Kasumi-1 (cell line): ENCODE measurements around the gene KIDINS220.

Source experiments
- DNase-seq, 2 experiments: peaks; one replicate each; lab custom pipeline; 2025; lab: John Stamatoyannopoulos, UW

The KIDINS220 gene

DNA sequence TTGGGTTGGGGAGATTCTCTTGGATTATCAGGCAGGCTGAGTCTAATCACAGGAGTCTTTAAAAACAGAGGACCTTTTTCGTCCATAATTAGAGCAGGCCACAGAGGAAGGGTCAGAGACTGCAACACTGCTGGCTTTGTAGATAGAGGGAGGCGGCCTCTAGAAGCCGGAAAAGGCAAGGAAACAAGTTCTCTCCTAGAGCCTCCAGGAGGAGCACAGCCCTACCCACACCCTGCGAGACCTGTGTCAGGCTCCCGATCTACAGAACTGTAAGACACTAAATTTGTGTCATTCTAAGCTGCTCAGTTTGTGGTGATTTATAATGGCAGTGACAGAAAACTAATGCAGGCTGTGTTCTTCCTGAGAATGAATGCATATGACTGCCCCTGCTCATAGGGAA lies 140.2 kb downstream of the KIDINS220 start:
- no peak for DNase-seq

DNA sequence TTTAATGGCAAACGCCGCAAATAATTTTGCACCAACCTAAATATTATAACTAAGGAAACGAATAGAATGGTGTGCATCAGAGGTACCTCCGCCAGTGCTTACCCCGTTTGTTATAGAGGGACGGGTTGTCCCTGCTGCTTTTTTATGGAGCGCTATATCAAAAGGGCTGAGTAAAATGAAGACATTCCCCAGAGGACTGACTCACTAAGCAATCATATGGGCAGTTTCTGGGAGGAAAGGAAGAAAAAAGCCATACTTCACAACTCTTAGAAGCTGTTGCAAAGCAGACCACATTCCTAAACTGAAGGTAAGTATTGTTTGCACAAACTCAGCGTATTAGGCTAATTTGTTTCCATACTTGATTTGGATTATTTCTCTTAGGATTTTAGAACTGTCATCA lies 142.7 kb downstream of the KIDINS220 start:
- DNase-seq = no peak

DNA sequence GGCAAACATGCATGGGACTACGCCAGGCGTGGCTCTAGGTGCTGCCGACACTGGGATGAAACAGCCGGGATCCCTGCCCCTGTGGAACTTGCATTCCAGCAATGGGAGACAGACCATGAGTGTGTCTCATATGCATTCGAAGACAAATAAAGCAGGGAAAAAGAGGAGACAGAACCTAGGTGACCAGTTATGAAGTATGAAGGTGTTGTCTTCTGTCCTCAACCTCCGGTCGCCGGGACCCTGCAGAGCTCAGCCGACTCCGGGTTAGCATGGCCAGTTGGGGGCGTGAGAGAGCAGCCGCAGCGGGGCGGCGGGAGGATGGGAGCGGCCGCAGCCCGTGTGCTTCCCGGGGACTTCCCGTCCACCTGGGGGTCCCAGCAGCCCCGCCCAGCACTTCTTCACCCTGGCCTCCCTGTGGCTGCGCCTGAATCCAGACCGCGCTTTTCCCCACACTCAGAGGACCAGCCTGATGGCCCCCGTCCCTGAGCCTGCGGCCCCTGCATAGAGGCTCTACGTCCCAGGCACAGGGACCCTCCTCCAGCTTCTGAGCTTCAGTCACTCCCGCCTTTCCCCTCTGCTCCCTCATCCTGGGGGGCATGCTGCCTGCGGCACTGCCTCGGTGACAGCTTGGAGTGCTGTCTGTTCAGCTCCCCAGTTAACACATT lies 144.1 kb downstream of the KIDINS220 start:
- peak; percentile 40 to 55 for DNase-seq

DNA sequence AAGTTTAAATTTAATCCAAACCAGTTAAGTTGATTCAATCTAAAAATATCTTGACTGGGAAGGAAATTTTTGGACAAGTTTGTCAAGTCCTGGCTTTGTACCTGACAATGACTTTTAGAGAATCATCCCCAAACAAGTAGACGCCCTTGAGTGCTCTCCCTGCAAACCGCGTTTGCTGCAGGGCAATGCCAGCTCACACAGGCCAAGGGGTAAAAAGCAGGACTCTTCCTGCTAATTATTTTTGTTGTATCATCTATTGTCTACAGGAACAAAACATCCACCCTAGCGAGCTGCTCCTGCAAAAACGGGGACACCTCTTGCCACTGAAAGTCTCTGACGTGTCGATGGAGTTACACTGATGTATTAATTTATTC lies 144.6 kb downstream of the KIDINS220 start:
- DNase-seq = no peak

DNA sequence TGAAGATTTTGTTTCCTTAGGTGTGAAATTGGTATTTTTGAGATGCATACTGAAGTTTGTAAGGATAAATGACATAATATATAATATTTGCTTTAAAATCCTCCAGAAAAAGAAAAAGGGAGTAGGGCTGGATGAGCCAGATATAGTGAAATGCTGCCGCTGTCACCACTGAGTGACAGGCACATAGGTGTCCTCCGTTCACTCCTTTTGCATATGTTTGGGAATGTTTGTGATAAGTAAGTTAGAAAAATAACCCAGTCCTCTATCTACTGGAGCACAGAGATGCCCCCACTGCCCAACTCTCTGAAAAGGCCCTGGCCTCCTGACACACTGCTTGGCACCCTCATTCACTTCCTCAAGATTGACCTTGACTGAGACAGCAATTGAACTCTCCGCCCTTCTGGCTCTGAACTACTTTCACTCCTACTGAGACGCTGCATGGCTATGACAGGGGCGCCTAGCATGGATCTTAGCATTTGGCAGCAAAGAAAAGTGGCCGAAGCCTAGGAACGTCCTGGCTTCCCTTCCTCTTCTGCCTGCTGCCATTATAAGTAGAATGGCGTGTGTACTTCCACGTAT lies 145.5 kb downstream of the KIDINS220 start:
- DNase-seq = no peak

DNA sequence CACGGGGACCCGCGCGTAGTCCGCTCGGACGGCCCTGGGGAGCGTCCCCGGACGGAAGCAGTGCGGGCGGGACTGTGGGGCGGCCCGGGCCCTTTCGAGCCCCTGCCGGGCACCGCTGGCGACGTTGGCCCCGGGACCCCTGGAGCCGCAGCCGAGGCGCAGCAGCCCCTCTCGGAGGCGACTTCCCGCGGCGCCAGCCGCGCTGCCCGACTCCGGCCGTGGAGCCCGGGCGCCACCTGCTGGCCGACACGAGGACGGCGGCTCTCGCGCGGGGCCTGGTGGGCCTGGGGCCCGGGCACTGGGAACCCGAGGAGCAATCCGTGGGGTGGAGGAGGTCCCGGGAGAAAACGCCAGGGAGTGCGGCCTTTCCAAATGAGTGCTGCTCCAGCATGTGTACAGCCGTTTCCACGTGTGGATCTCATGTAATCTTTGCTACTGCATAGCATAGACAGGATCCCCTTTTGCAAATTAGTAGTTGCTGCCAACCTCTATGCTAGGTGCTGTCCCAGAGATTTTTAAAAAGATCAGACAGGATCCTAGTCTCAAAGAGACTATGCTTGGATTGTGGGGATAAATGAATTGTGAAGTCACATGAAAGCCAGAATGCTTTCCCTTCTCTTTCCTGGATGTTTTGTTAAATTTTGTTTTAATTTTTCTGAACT lies 151.6 kb downstream of the KIDINS220 start:
- DNase-seq = peak; percentile 14 to 34

DNA sequence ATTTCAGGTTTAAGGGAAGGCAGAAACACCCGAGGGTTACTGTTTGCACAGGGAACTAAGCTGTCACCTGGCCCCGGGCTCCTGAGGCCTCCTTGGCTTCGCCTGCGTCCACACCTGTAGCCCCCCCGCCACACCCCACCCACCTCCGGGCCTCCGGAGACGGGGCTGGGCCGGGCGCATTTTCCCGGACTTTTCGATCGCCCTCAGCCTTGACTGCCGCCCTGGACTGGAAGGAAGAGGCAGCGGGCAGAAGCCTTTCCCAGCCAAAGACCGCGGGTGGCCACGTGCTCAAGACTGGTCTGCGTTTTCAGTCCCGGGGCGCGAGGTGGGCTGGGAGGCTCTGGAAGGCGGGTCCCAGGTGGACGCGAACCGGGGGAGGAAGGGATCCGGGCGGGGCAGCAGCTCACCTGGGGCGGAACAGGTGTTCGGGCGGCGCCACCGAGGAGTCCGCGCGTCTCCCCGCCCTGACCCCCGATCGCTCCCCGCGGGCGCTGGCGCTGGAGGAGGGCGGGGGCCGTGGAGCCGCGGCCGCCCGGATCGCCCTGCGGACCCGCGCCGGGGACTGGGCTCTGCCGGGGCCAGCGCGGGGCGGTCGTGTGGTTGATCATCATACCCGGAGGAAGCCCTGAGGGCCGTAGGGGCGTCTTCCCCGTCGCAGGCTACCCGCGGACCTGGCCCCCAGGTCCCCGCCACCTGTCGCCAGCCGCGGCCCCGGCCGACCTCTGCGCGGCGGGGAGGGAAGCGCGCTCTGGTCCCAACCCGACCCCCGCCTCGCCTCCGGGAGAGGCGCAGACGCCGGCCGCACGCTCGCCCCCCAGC lies 152.3 kb downstream of the KIDINS220 start:
- DNase-seq = peak in 1 of 2 experiments; percentile 13

DNA sequence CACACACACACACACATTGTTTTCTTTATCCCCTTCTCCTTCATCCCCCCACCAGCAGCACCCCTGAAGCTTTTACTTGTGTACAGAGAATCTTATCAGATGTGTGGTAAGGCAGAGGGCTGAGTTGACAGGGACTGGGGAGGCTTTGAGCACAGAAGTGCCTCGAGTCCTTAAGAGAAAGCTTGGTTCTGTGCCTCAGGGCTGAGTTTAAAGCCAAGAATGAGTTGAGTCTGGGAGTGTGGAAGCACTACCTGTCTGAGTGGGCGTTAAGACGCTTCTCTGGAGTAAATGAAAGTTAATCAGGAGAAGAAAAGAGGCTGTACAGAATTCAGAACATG lies 152.9 kb downstream of the KIDINS220 start:
- peak; percentile 26 to 54 for DNase-seq

DNA sequence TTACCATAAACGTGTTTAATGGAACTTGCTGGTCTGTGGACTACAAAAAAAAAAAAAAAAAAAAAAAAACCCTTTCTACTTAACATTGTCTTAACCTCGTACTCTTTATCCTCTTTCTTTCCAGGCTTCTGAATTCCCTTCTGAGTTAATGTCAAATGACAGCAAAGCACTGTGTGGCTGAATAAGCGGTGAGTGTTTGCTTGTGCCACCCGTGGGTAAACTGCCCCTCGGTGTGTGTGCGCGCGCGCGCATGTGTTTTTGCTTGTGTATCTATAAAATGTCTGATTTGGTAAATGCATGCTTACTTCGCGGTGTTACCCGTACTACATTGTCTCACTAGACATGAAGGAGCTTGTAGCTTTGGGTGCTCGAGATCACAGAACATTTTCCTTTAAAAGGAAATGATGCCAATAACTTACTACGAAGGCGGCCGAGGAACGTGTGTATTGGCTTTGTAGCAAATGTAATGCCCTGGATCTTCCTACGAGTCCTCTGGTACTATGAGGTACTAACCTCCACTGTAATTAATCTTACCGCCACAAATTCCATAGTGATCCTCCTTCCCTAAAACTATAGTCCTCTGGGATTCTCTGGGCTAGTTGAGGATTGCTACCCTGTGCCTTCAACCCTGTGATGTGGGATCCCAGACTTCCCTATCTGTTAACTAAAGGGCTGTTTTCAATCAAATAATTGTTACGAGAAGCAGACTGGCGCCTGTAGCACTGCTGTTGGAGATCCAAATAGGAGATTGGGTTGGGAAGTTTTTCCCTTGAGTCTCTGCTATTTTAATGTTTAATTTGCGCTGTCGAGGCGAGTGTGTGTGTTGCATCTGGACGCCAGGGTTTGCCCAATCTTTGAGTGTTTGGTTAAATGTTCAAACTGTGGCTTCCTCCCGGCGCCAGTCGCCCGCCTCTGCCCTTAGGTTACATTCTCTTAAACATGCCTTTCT lies 154.4 kb downstream of the KIDINS220 start:
- peak; percentile 43 to 59 for DNase-seq

DNA sequence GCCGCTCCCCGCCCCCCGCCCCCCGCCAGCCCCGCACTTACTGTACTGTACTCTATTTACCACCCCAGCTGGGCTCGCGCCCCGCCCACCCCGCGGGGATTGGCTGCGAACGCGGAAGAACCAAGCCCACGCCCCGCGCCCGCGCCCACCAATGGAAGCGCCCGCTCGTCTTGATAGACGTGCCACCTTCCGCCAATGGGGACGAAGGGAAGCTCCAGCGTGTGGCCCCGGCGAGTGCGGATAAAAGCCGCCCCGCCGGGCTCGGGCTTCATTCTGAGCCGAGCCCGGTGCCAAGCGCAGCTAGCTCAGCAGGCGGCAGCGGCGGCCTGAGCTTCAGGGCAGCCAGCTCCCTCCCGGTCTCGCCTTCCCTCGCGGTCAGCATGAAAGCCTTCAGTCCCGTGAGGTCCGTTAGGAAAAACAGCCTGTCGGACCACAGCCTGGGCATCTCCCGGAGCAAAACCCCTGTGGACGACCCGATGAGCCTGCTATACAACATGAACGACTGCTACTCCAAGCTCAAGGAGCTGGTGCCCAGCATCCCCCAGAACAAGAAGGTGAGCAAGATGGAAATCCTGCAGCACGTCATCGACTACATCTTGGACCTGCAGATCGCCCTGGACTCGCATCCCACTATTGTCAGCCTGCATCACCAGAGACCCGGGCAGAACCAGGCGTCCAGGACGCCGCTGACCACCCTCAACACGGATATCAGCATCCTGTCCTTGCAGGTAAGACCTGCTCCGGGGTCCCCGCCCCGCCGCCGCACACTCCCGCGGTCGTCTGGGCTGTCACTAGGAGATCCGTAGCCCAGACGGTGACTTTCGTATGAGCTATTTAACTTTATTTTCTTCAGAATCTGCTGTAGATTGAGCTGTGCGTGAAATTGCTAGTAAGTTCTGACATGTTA lies 155.4 kb downstream of the KIDINS220 start, which contains the start of gene ID2:
Gene ID2 (plus strand): TSS at position 271 of the 907 bp plus-strand sequence. CDS start 110 bp downstream, at position 381.
- DNase-seq = peak; percentile 94 to 96

DNA sequence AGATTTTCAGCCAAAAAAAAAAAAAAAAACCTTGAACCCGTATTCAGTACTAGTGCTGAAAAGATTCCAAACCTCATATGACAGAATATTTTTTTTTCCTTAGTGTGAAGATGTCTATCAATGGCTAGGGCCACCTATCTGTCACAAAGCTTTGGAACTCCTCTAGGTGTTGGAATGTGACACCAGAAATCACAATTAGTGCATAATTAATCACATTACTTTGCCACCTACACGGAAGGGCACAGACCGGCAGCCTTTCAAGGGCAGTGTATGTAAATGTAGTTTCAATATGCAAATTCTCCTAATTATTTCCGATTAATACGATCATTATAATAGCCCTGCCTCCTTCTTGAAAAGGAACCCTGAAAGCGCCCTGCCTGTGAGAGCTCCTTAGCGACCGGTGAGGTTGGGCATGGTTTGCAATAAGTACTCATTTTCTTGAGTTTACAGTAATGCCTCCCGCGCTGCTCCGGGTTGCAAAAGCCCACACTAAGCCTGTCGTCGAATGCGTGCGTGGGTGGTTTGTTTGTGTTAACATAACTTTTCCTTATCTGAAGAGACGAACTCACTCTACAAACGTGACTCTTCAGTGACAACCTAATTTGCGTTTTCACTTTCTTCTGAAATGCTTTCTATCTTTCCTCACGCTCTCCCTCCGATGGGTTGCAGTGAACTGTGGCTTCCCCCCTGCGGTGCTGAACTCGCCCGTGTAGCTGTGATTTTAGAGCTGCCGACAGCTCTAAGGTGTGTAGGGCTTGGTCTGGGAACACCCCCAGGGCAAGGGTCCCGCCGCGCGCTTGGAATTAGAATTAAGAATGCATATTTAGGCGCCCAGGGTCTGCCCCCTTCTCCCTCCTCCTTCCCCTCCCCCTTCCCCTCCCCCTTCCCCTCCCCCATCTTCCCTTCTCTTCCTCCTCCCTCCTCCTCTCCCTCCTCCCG lies 156.3 kb downstream of the KIDINS220 start:
- DNase-seq = peak; percentile 54 to 80

DNA sequence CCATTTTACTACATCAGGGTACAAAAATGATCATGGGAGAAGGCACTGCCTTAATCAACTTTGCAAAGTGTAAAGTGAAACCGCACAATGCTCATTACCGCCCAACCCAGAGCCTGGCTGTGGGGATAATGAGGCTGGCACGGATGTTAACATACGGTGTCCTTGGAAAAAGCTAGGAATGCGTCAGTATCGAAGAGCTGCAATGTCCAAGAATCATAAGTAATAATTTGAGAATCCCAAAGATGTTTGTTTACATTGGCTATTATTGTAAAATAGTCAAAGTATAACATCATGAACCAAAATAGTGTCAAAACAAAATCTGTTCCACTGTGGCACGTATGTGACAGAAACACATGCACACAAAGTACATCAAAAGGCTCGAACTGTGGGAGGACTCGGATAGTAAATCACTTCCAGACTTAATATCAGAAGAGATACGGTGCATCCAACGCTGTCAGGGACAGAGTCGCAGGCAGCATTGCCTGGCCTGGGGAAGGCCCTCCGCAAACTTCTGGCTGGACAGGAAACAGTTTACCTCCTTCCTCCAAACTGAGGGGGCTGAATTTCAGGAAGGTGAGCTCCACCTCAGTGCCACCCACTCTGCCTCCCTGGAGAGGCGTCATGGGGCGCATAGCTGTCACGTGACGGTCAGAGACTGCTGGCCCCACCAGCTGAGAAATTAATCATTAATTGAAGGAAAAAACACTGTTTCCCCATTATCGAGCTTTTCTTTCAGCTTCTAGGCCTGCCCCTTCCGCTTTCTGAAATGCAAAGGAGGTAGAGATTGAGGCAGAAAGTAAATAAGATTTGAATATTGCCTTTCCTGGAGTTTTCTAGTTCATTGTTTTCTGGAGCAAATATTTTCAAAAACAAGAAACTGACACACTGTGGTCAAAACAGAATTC lies 157.3 kb downstream of the KIDINS220 start:
- no peak for DNase-seq

DNA sequence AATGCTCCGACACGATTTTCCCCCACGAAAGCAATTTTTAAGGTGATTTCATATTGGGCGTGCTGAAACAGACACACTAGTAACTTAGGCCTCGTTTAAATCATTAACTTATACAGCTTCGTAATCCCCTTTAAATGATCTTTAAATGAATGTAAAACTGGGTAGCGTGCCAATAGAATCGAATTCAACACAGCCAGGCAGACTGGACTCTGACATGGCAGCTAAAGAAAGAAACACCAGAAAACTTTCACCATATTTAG lies 157.9 kb downstream of the KIDINS220 start:
- no peak for DNase-seq
